ENCODE data around the gene TBC1D8. TPM values are rescaled to one million over a fixed set of nuclear protein-coding genes. Genes with fewer than 3 reads are reported as not detected.

The TBC1D8 gene
- total RNA-seq, 1 experiment from 2014 or later, result 139 TPM

DNA sequence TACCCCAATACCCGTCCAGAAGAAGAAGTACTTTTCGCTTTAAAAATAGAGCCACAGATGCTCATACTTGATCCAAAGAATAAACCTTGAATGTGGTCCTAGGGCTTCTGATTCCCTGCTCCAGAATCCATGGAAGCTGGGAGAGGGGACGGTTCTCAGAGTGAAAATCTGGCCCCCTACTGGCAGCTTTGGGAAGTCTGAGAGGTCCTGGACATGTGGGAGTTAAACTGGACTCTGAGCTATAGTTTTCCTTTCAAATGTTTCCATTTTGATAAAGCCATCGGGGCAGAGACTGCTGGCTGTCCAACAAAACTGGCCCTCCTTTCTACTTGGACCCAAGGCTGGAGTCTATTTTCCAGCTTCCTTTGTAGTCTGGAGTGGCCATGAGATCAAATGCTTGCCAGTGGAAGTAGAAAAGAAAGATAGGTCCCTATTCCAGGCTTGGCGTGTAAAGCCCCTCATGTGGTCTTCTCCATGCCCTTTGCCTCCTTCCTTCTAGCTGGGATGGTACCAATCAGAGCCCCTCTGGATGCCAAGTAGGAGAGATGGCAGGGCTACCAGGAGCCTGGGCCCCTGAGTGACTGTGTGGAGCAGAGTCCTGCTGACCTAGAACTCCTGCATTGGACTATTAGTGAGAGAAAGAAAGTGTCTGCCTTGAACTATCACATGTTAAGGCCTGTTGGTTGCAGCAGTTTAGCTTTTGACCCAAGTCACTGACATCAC lies 37.7 kb upstream of the TBC1D8 start:
- POLR2A ChIA-PET, result no interaction called here
- Histone ChIP-seq H3K4me3 (ENCODE audit: low read depth in 2 of 2, low read length in 2 of 2) (no peak overlapping the region), H3K27ac (ENCODE audit: low read length) (no peak overlapping the region), H3K27me3 (ENCODE audit: control insufficient read depth, insufficient read depth, low read length) (no peaks in the 10 kb centered on the region), H3K36me3 (ENCODE audit: control insufficient read depth, insufficient read depth, low read length) (no peaks in the 10 kb centered on the region), H3K4me1 (ENCODE audit: control insufficient read depth, insufficient read depth, low read length) (peaks cover 2% of the 10 kb centered on the region; the same call in 1 of the 2 replicates), H3K9me3 (ENCODE audit: control insufficient read depth, insufficient read depth, low read depth, low read length) (no peaks in the 10 kb centered on the region)
- CTCF ChIA-PET, result interaction anchor here (0.7 to 0.9 kb wide), 2 partner anchors 14 to 21 kb away, joined by 3 to 5 read pairs; no protein-coding TSS in a partner anchor
- TF ChIP-seq, protein P1, sequence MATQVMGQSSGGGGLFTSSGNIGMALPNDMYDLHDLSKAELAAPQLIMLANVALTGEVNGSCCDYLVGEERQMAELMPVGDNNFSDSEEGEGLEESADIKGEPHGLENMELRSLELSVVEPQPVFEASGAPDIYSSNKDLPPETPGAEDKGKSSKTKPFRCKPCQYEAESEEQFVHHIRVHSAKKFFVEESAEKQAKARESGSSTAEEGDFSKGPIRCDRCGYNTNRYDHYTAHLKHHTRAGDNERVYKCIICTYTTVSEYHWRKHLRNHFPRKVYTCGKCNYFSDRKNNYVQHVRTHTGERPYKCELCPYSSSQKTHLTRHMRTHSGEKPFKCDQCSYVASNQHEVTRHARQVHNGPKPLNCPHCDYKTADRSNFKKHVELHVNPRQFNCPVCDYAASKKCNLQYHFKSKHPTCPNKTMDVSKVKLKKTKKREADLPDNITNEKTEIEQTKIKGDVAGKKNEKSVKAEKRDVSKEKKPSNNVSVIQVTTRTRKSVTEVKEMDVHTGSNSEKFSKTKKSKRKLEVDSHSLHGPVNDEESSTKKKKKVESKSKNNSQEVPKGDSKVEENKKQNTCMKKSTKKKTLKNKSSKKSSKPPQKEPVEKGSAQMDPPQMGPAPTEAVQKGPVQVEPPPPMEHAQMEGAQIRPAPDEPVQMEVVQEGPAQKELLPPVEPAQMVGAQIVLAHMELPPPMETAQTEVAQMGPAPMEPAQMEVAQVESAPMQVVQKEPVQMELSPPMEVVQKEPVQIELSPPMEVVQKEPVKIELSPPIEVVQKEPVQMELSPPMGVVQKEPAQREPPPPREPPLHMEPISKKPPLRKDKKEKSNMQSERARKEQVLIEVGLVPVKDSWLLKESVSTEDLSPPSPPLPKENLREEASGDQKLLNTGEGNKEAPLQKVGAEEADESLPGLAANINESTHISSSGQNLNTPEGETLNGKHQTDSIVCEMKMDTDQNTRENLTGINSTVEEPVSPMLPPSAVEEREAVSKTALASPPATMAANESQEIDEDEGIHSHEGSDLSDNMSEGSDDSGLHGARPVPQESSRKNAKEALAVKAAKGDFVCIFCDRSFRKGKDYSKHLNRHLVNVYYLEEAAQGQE (IDR thresholded peaks at IDR 0.05; ENCODE audit: insufficient read depth in 1 of 2, low read depth in 2 of 2, low read length in 1 of 2), result no peak
- TF ChIP-seq CTCF (IDR thresholded peaks at IDR 0.05), result peak; percentile 74
- BruUV-seq (replicated peaks), result no TSS peak
- DNase-seq (ENCODE audit: low read depth, low spot score) (no peak), ATAC-seq (peak; percentile 75; the same call in 1 of the 2 replicates)
- intact Hi-C loops (cut with micrococcal nuclease; ENCODE audit: unreplicated experiment) (no loop called here), in situ Hi-C loops (cut with HindIII; ENCODE audit: low pct_unique_long_range_greater_than_20kb, low sequenced_read_pairs) (no loop called here)

DNA sequence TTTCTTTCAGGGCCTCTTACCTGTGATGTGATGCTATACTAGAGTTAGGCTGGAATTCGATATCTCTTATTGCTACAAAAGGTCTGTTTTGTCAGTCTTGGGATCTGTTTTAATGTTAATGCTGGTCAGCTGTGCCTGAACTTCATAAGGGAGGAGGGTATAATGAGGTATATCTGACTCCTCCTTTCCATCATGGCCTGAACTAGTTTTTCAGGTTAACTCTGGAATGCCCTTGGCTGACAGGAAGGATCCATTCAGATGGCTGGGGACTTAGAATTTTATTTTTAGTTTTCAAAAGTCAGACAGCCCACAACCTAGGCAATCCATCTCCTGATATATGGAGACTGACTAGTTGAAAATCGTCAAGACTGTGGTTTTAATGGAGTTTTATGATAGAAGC lies 35.9 kb upstream of the TBC1D8 start:
- Histone ChIP-seq H3K27ac (ENCODE audit: low read length) (no peak overlapping the region), H3K4me1 (ENCODE audit: control insufficient read depth, insufficient read depth, low read length) (peaks cover 2% of the 10 kb centered on the region; the same call in 1 of the 2 replicates), H3K27me3 (ENCODE audit: control insufficient read depth, insufficient read depth, low read length) (no peaks in the 10 kb centered on the region), H3K4me3 (ENCODE audit: low read depth in 2 of 2, low read length in 2 of 2) (no peak overlapping the region), H3K36me3 (ENCODE audit: control insufficient read depth, insufficient read depth, low read length) (no peaks in the 10 kb centered on the region), H3K9me3 (ENCODE audit: control insufficient read depth, insufficient read depth, low read depth, low read length) (no peaks in the 10 kb centered on the region)
- POLR2A ChIA-PET, result no interaction called here
- no TSS peak for BruUV-seq (replicated peaks)
- in situ Hi-C loops (cut with HindIII; ENCODE audit: low pct_unique_long_range_greater_than_20kb, low sequenced_read_pairs), result no loop called here
- DNase-seq (ENCODE audit: low read depth, low spot score), result no peak
- CTCF ChIA-PET, result interaction anchor here (0.6 kb wide), 1 partner anchor 31 kb away, joined by 7 read pairs; no protein-coding TSS in a partner anchor
- no peak for ATAC-seq
- intact Hi-C loops (cut with micrococcal nuclease; ENCODE audit: unreplicated experiment), result no loop called here
- TF ChIP-seq, protein P1 (IDR thresholded peaks at IDR 0.05; ENCODE audit: insufficient read depth in 1 of 2, low read depth in 2 of 2, low read length in 1 of 2), result no peak
- TF ChIP-seq TCF7L2 (IDR thresholded peaks at IDR 0.05; ENCODE audit: low read depth, low read length) (no peak), SIN3A (IDR thresholded peaks at IDR 0.05; ENCODE audit: borderline replicate concordance, insufficient read depth, low read depth, low read length) (no peak), CTCF (IDR thresholded peaks at IDR 0.05) (no peak), POLR2AphosphoS5 (IDR thresholded peaks at IDR 0.05; ENCODE audit: low read depth, low read length) (no peak)

All from Panc1 (cell line).